Naive thymus-derived CD8-positive, alpha-beta T cell (primary cell): ENCODE measurements around the gene MAML3. TPM values are rescaled to one million over a fixed set of nuclear protein-coding genes. Genes with fewer than 3 reads are reported as not detected.

Source experiments
- ATAC-seq, 2 donors: fragments of 150-1000 bp; cut with Tn5 transposase in 1 of 2; sonication (Bioruptor Pico), chemical (Tn5 transposase) in 1 of 2; 1 replicate in 1 of 2; 2 replicates in 1 of 2; pipeline ENCODE4 v1.10.0; 2021; ENCODE audit warnings: mild to moderate bottlenecking in 2 of 2, moderate library complexity in 2 of 2
- POLR2A ChIA-PET: fragments of 350-600 bp; sonication (Branson Sonifier 250); formaldehyde crosslinking; loops from one replicate; lab custom pipeline; 2021; ENCODE audit warnings: antibody characterized with exemption; lab: Charles Lee
- DNase-seq, 10 donors: peaks; one replicate each; pipeline versions ENCODE4 v3.0.0 to v3.0.0-alpha.2; 2020 to 2022
- H3K27ac Mint-ChIP-seq, 10 donors: one replicate each; pipeline ENCODE4 v1.8.0; 2020 to 2022; ENCODE audit warnings: mild to moderate bottlenecking in 10 of 10, mixed read lengths in 10 of 10, moderate library complexity in 4 of 10, inconsistent platforms in 1 of 10
- H3K27me3 Mint-ChIP-seq, 5 donors: one replicate each; pipeline ENCODE4 v1.8.0; 2021 to 2022; ENCODE audit warnings: mixed read lengths in 5 of 5
- H3K36me3 Mint-ChIP-seq, 3 donors: one replicate each; pipeline ENCODE4 v1.8.0; 2020 to 2022; ENCODE audit warnings: mixed read lengths in 3 of 3, mild to moderate bottlenecking in 2 of 3, inconsistent platforms in 1 of 3
- H3K4me1 Mint-ChIP-seq, 4 donors: one replicate each; pipeline ENCODE4 v1.8.0; 2021 to 2022; ENCODE audit warnings: mixed read lengths in 4 of 4
- H3K4me3 Mint-ChIP-seq, 10 donors: one replicate each; pipeline ENCODE4 v1.8.0; 2020 to 2022; ENCODE audit warnings: mild to moderate bottlenecking in 10 of 10, mixed read lengths in 10 of 10, moderate library complexity in 6 of 10, inconsistent platforms in 1 of 10
- H3K9me3 Mint-ChIP-seq, 9 donors: one replicate each; pipeline ENCODE4 v1.8.0; 2020 to 2022; ENCODE audit warnings: mixed read lengths in 9 of 9, mild to moderate bottlenecking in 3 of 9, inconsistent platforms in 1 of 9, moderate library complexity in 1 of 9
- polyA plus RNA-seq, 3 donors: library from polyadenylated mRNA; unstranded; fragments of 300-500 nt; fragmentation: Illumina TruSeq; gene quantifications; one replicate each; pipeline ENCODE4 v1.2.3, GENCODE V29; 2021
- total RNA-seq, 8 experiments: library from RNA in 2 of 8; stranded (reverse) in 2 of 8; gene quantifications; one replicate each; pipeline ENCODE4 v1.2.3 and lab custom pipeline; 2021 to 2026

Gene MAML3
- total and polyA plus RNA-seq, 5 experiments from 2014 or later, result 0.51 to 5.3 (median 1.6) TPM

GRCh38 chr4:139977838-139978609, 176.0 kb downstream of the MAML3 start:
- H3K4me3 Mint-ChIP-seq, result peak overlapping the region in 1 of 10 donors; percentile 30
- peak overlapping the region in 4 of 10 donors; percentile 45 to 84 (median 74) for H3K27ac Mint-ChIP-seq
- DNase-seq (no peak), ATAC-seq (no peak)
- H3K9me3 Mint-ChIP-seq, result peaks cover 0 to 2% (median 0%) of the 10 kb centered on the region in 9 donors
- no peaks in the 10 kb centered on the region for H3K27me3 Mint-ChIP-seq
- peaks cover 0 to 2% (median 0%) of the 10 kb centered on the region in 3 donors for H3K36me3 Mint-ChIP-seq
- peaks cover 10 to 50% (median 20%) of the 10 kb centered on the region in 4 donors for H3K4me1 Mint-ChIP-seq
- POLR2A ChIA-PET, result no interaction called here

- H3K4me3 Mint-ChIP-seq, result no peak overlapping the region
- H3K36me3 Mint-ChIP-seq, result peaks cover 0 to 2% (median 0%) of the 10 kb centered on the region in 3 donors
- no peaks in the 10 kb centered on the region for H3K27me3 Mint-ChIP-seq
- H3K9me3 Mint-ChIP-seq, result peaks cover 0 to 2% (median 0%) of the 10 kb centered on the region in 9 donors
- H3K27ac Mint-ChIP-seq, result peak overlapping the region in 4 of 10 donors; percentile 2 to 39 (median 13)
- POLR2A ChIA-PET, result no interaction called here
- DNase-seq (no peak), ATAC-seq (no peak)
- peaks cover 10 to 54% (median 20%) of the 10 kb centered on the region in 4 donors for H3K4me1 Mint-ChIP-seq
These were observed 178.1 kb downstream of the MAML3 start for GRCh38 chr4:139975830-139976272.

GRCh38 chr4:139973616-139974015, 180.4 kb downstream of the MAML3 start:
- DNase-seq, result no peak
- Mint-ChIP-seq H3K27ac (no peak overlapping the region), H3K4me1 (peaks cover 2 to 42% (median 6%) of the 10 kb centered on the region in 4 donors), H3K9me3 (no peaks in the 10 kb centered on the region), H3K27me3 (no peaks in the 10 kb centered on the region), H3K36me3 (peaks cover 0 to under 1% (median 0%) of the 10 kb centered on the region in 3 donors), H3K4me3 (no peak overlapping the region)
- ATAC-seq, result no peak
- POLR2A ChIA-PET, result no interaction called here

- ATAC-seq (no peak), DNase-seq (no peak)
- Mint-ChIP-seq H3K9me3 (no peaks in the 10 kb centered on the region), H3K4me1 (peaks cover 0 to 36% (median 4%) of the 10 kb centered on the region in 4 donors), H3K4me3 (no peak overlapping the region), H3K36me3 (no peaks in the 10 kb centered on the region), H3K27ac (no peak overlapping the region), H3K27me3 (no peaks in the 10 kb centered on the region)
- POLR2A ChIA-PET, result no interaction called here
These were observed 181.0 kb downstream of the MAML3 start for GRCh38 chr4:139973015-139973414.

- Mint-ChIP-seq H3K9me3 (no peaks in the 10 kb centered on the region), H3K27ac (no peak overlapping the region), H3K36me3 (no peaks in the 10 kb centered on the region), H3K4me1 (peaks cover 0 to 29% (median 4%) of the 10 kb centered on the region in 4 donors), H3K27me3 (no peaks in the 10 kb centered on the region), H3K4me3 (no peak overlapping the region)
- POLR2A ChIA-PET, result no interaction called here
- DNase-seq, result no peak
- no peak for ATAC-seq
These were observed 181.7 kb downstream of the MAML3 start for GRCh38 chr4:139972305-139972704.

- ATAC-seq, result no peak
- no peak overlapping the region for H3K4me3 Mint-ChIP-seq
- POLR2A ChIA-PET, result no interaction called here
- no peak for DNase-seq
- no peaks in the 10 kb centered on the region for H3K36me3 Mint-ChIP-seq
- H3K9me3 Mint-ChIP-seq, result no peaks in the 10 kb centered on the region
- no peaks in the 10 kb centered on the region for H3K27me3 Mint-ChIP-seq
- H3K4me1 Mint-ChIP-seq, result peaks cover 0 to 19% (median 2%) of the 10 kb centered on the region in 4 donors
- H3K27ac Mint-ChIP-seq, result no peak overlapping the region
These were observed 182.9 kb downstream of the MAML3 start for GRCh38 chr4:139971111-139971510.

- DNase-seq, result no peak
- no peak for ATAC-seq
- Mint-ChIP-seq H3K9me3 (no peaks in the 10 kb centered on the region), H3K36me3 (no peaks in the 10 kb centered on the region), H3K4me1 (peaks cover 0 to 10% (median 1%) of the 10 kb centered on the region in 4 donors), H3K4me3 (no peak overlapping the region), H3K27me3 (no peaks in the 10 kb centered on the region), H3K27ac (no peak overlapping the region)
- POLR2A ChIA-PET, result no interaction called here
These were observed 184.2 kb downstream of the MAML3 start for GRCh38 chr4:139969635-139970266.

GRCh38 chr4:139968831-139969230, 185.2 kb downstream of the MAML3 start:
- H3K9me3 Mint-ChIP-seq, result no peaks in the 10 kb centered on the region
- DNase-seq, result no peak
- no peak for ATAC-seq
- H3K27me3 Mint-ChIP-seq, result no peaks in the 10 kb centered on the region
- H3K4me3 Mint-ChIP-seq, result no peak overlapping the region
- no peaks in the 10 kb centered on the region for H3K36me3 Mint-ChIP-seq
- peak overlapping the region in 2 of 10 donors; percentile 44 to 91 for H3K27ac Mint-ChIP-seq
- peaks cover 0 to 10% (median 1%) of the 10 kb centered on the region in 4 donors for H3K4me1 Mint-ChIP-seq
- POLR2A ChIA-PET, result no interaction called here

- DNase-seq (no peak), ATAC-seq (no peak)
- peak overlapping the region in 1 of 10 donors; percentile 66 for H3K27ac Mint-ChIP-seq
- POLR2A ChIA-PET, result no interaction called here
- no peak overlapping the region for H3K4me3 Mint-ChIP-seq
- no peaks in the 10 kb centered on the region for H3K27me3 Mint-ChIP-seq
- no peaks in the 10 kb centered on the region for H3K36me3 Mint-ChIP-seq
- H3K9me3 Mint-ChIP-seq, result no peaks in the 10 kb centered on the region
- H3K4me1 Mint-ChIP-seq, result peaks cover 0 to 5% (median 1%) of the 10 kb centered on the region in 4 donors
These were observed 187.6 kb downstream of the MAML3 start for GRCh38 chr4:139966383-139966782.

GRCh38 chr4:139965789-139966188, 188.2 kb downstream of the MAML3 start:
- no peaks in the 10 kb centered on the region for H3K36me3 Mint-ChIP-seq
- ATAC-seq (no peak), DNase-seq (no peak)
- H3K9me3 Mint-ChIP-seq, result no peaks in the 10 kb centered on the region
- POLR2A ChIA-PET, result no interaction called here
- no peaks in the 10 kb centered on the region for H3K27me3 Mint-ChIP-seq
- H3K27ac Mint-ChIP-seq, result no peak overlapping the region
- no peak overlapping the region for H3K4me3 Mint-ChIP-seq
- peaks cover 0 to 5% (median 1%) of the 10 kb centered on the region in 4 donors for H3K4me1 Mint-ChIP-seq

GRCh38 chr4:139963708-139964107, 190.3 kb downstream of the MAML3 start:
- Mint-ChIP-seq H3K4me3 (no peak overlapping the region), H3K27me3 (peaks cover 0 to 1% (median 0%) of the 10 kb centered on the region in 5 donors), H3K27ac (no peak overlapping the region), H3K4me1 (peaks cover 0 to 5% (median under 1%) of the 10 kb centered on the region in 4 donors), H3K9me3 (no peaks in the 10 kb centered on the region), H3K36me3 (no peaks in the 10 kb centered on the region)
- ATAC-seq (no peak), DNase-seq (no peak)
- POLR2A ChIA-PET, result no interaction called here

- POLR2A ChIA-PET, result no interaction called here
- Mint-ChIP-seq H3K27ac (no peak overlapping the region), H3K27me3 (peaks cover 0 to 1% (median 0%) of the 10 kb centered on the region in 5 donors), H3K9me3 (no peaks in the 10 kb centered on the region), H3K4me3 (no peak overlapping the region), H3K36me3 (no peaks in the 10 kb centered on the region), H3K4me1 (peaks cover 0 to 5% (median 0%) of the 10 kb centered on the region in 4 donors)
- DNase-seq, result no peak
- no peak for ATAC-seq
These were observed 191.8 kb downstream of the MAML3 start for GRCh38 chr4:139962130-139962684.
